AG04449 (cell line): ENCODE results near the gene CDH8.
"Not testable (repeated sequence)": the region's sequence is repeated elsewhere in the genome, so short reads cannot be mapped to it uniquely, and the experiment has no call there.

Source experiments
- CTCF ChIA-PET: fragments of 350-600 bp; formaldehyde crosslinking; extraction: SDS; loops from one replicate; lab custom pipeline; 2021; ENCODE audit warnings: antibody characterized with exemption; lab: Yijun Ruan, JAX
- POLR2A ChIA-PET: fragments of 400-600, 350-600 bp; formaldehyde crosslinking; extraction: SDS; loops from one replicate; lab custom pipeline; 2020; ENCODE audit warnings: antibody characterized with exemption, inconsistent platforms; lab: Yijun Ruan, JAX
- DNase-seq: peaks from one replicate; pipeline ENCODE4 v3.0.0-alpha.2; 2010; ENCODE audit warnings: low read depth, low spot score
- H3K4me3 ChIP-seq: 2 replicates; pipeline ENCODE4 v1.5.1; 2011; ENCODE audit warnings: low read depth, mild to moderate bottlenecking, control low read depth, low read length
- CTCF ChIP-seq: IDR thresholded peaks from one replicate; pipeline ENCODE4 v1.5.1; 2011; ENCODE audit warnings: mild to moderate bottlenecking, moderate library complexity, low read length, control low read depth, inconsistent platforms; ENCODE audit not compliant: insufficient read depth; ENCODE audit errors: missing control alignments

CDH8 gene

GRCh38 chr16:61923629-61924028, 112.6 kb downstream of the CDH8 start:
- CTCF ChIA-PET = no interaction called here
- H3K4me3 ChIP-seq = no peak overlapping the region
- no peak for TF ChIP-seq CTCF
- DNase-seq = no peak
- POLR2A ChIA-PET = no interaction called here

DNA sequence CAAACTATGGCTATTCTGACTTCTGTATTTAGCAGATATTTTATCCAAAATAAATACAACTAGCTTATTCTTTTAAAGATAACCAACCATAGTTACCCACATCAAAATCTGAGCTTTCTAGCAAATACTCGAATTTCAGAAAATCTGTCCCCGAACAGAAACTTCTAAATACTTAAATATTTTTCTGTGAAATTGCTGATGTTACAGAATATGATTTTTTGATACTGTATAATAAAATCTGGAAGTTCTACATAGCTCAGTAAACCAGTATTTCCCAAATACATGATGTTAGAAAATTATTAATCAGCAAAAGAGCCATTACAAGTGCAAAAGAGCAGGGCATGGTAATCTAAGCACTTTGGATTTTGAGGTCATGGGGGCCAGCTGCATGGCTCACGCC, 114.9 kb downstream of the CDH8 start:
- H3K4me3 ChIP-seq = no peak overlapping the region
- POLR2A ChIA-PET = no interaction called here
- DNase-seq = no peak
- CTCF ChIA-PET = no interaction called here
- no peak for TF ChIP-seq CTCF

- CTCF ChIA-PET, DNase-seq, POLR2A ChIA-PET, H3K4me3 ChIP-seq: not testable (repeated sequence)
Measured at GRCh38 chr16:61917865-61918826, 118.1 kb downstream of the CDH8 start.

- CTCF ChIA-PET = no interaction called here
- POLR2A ChIA-PET = no interaction called here
Measured at GRCh38 chr16:61915569-61915968, 120.7 kb downstream of the CDH8 start.

GRCh38 chr16:61909074-61909473, 127.2 kb downstream of the CDH8 start:
- H3K4me3 ChIP-seq = no peak overlapping the region
- POLR2A ChIA-PET = no interaction called here
- no peak for DNase-seq
- TF ChIP-seq CTCF = no peak
- CTCF ChIA-PET = no interaction called here

More at GRCh38 chr16:61915569-61915968, 120.7 kb downstream of the CDH8 start:
- no peak overlapping the region for H3K4me3 ChIP-seq
- TF ChIP-seq CTCF = no peak
- DNase-seq = no peak

GRCh38 chr16:61908426-61908825, 127.8 kb downstream of the CDH8 start:
- ChIA-PET CTCF (no interaction called here), POLR2A (no interaction called here)
- TF ChIP-seq CTCF = no peak
- H3K4me3 ChIP-seq = no peak overlapping the region
- DNase-seq = no peak
